Mammary epithelial cell (primary cell): ENCODE results near the gene SLC7A5.
"Not testable (repeated sequence)": the region's sequence is repeated elsewhere in the genome, so short reads cannot be mapped to it uniquely, and the experiment has no call there.

Source experiments
- EZH2 ChIP-seq: IDR thresholded peaks from 2 replicates; pipeline ENCODE4 v1.6.1; 2012; ENCODE audit warnings: low read length, inconsistent platforms, borderline replicate concordance
- TF ChIP-seq, protein P1 (sequence below), 2 donors: IDR thresholded peaks in 1 of 2; conservative IDR thresholded peaks in 1 of 2; 2 replicates each; pipeline ENCODE4 v1.5.1; 2011 to 2012; ENCODE audit warnings: inconsistent platforms in 2 of 2, low read length in 2 of 2, mild to moderate bottlenecking in 2 of 2, control low read depth in 1 of 2, low read depth in 1 of 2; ENCODE audit not compliant: insufficient read depth in 1 of 2; ENCODE audit errors: extremely low read depth in 1 of 2

DNA sequence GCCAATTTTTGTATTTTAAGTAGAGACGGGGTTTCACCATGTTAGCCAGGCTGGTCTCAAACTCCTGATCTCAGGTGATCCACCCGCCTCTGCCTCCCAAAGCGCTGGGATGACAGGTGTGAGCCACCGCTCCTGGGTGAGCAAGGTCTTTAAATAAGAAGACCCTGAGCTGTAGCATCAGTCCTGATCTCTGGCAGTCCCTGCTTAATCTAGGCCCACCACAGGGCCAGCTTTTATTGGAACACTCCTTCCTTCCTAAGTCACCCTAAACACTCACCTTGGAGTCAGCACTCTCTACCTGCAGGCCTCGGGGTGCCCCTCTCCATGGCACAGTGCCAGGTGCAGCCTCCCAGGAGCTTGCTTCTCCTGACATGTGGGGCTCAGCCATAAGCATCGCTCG lies 36.2 kb upstream of the SLC7A5 start:
- TF ChIP-seq, protein P1, sequence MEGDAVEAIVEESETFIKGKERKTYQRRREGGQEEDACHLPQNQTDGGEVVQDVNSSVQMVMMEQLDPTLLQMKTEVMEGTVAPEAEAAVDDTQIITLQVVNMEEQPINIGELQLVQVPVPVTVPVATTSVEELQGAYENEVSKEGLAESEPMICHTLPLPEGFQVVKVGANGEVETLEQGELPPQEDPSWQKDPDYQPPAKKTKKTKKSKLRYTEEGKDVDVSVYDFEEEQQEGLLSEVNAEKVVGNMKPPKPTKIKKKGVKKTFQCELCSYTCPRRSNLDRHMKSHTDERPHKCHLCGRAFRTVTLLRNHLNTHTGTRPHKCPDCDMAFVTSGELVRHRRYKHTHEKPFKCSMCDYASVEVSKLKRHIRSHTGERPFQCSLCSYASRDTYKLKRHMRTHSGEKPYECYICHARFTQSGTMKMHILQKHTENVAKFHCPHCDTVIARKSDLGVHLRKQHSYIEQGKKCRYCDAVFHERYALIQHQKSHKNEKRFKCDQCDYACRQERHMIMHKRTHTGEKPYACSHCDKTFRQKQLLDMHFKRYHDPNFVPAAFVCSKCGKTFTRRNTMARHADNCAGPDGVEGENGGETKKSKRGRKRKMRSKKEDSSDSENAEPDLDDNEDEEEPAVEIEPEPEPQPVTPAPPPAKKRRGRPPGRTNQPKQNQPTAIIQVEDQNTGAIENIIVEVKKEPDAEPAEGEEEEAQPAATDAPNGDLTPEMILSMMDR (conservative IDR thresholded peaks at IDR 0.05 in 1 of 2, IDR thresholded peaks at IDR 0.05 in 1 of 2; ENCODE audit: extremely low read depth in 1 of 2, insufficient read depth in 1 of 2, low read depth in 1 of 2, low read length in 2 of 2) = not testable (repeated sequence)
- TF ChIP-seq EZH2 = not testable (repeated sequence)
